Measurements from ENCODE around the gene L3MBTL4.
"Not testable (repeated sequence)": the region's sequence is repeated elsewhere in the genome, so short reads cannot be mapped to it uniquely, and the experiment has no call there.

Gene L3MBTL4

GRCh38 chr18:6411382-6411781 is 3.3 kb downstream of the L3MBTL4 start:
- H3K9ac ChIP-seq, result no peak overlapping the region
- no peak overlapping the region for H3K4me2 ChIP-seq
- no peak for TF ChIP-seq CTCF (conservative IDR thresholded peaks at IDR 0.05; ENCODE audit: low read depth, low read length)
- no peak overlapping the region for H2AFZ ChIP-seq (ENCODE audit: low read depth)
- no peak overlapping the region for H3K4me3 ChIP-seq (IDR thresholded peaks at IDR 0.05; ENCODE audit: insufficient read depth, low read depth, low read length)
- no peaks in the 10 kb centered on the region for H4K20me1 ChIP-seq (ENCODE audit: insufficient read depth)
- no peaks in the 10 kb centered on the region for H3K79me2 ChIP-seq (ENCODE audit: insufficient read depth, low read depth)
- H3K27me3 ChIP-seq (ENCODE audit: insufficient read depth, low read depth), result no peaks in the 10 kb centered on the region
- H3K4me1 ChIP-seq (ENCODE audit: low read depth, poor library complexity, severe bottlenecking), result peaks cover 8% of the 10 kb centered on the region
- no peak overlapping the region for H3K27ac ChIP-seq
- no peaks in the 10 kb centered on the region for H3K36me3 ChIP-seq (ENCODE audit: insufficient read depth)

- Histone ChIP-seq H3K4me3 (IDR thresholded peaks at IDR 0.05; ENCODE audit: insufficient read depth, low read depth, low read length) (no peak overlapping the region), H3K36me3 (ENCODE audit: insufficient read depth) (no peaks in the 10 kb centered on the region), H3K79me2 (ENCODE audit: insufficient read depth, low read depth) (no peaks in the 10 kb centered on the region), H3K4me1 (ENCODE audit: low read depth, poor library complexity, severe bottlenecking) (peaks cover 6% of the 10 kb centered on the region), H3K4me2 (no peak overlapping the region), H4K20me1 (ENCODE audit: insufficient read depth) (no peaks in the 10 kb centered on the region), H3K27ac (no peak overlapping the region), H3K27me3 (ENCODE audit: insufficient read depth, low read depth) (no peaks in the 10 kb centered on the region), H2AFZ (ENCODE audit: low read depth) (no peak overlapping the region), H3K9ac (no peak overlapping the region)
- TF ChIP-seq CTCF (conservative IDR thresholded peaks at IDR 0.05; ENCODE audit: low read depth, low read length), result no peak
Observed at GRCh38 chr18:6409933-6410332, 4.8 kb downstream of the L3MBTL4 start.

GRCh38 chr18:6408543-6408942 is 6.2 kb downstream of the L3MBTL4 start:
- H3K36me3 ChIP-seq (ENCODE audit: insufficient read depth); H3K4me1 ChIP-seq (ENCODE audit: low read depth, poor library complexity, severe bottlenecking); H2AFZ ChIP-seq (ENCODE audit: low read depth); H4K20me1 ChIP-seq (ENCODE audit: insufficient read depth); H3K4me2 ChIP-seq; H3K27me3 ChIP-seq (ENCODE audit: insufficient read depth, low read depth); H3K9ac ChIP-seq; H3K27ac ChIP-seq; H3K79me2 ChIP-seq (ENCODE audit: insufficient read depth, low read depth); H3K4me3 ChIP-seq (IDR thresholded peaks at IDR 0.05; ENCODE audit: insufficient read depth, low read depth, low read length): not testable (repeated sequence)

GRCh38 chr18:6406910-6407470 is 7.7 kb downstream of the L3MBTL4 start:
- no peak for TF ChIP-seq CTCF (conservative IDR thresholded peaks at IDR 0.05; ENCODE audit: low read depth, low read length)
- H3K4me3 ChIP-seq (IDR thresholded peaks at IDR 0.05; ENCODE audit: insufficient read depth, low read depth, low read length), result no peak overlapping the region
- no peak overlapping the region for H2AFZ ChIP-seq (ENCODE audit: low read depth)
- no peaks in the 10 kb centered on the region for H3K4me1 ChIP-seq (ENCODE audit: low read depth, poor library complexity, severe bottlenecking)
- no peak overlapping the region for H3K9ac ChIP-seq
- no peak overlapping the region for H3K27ac ChIP-seq
- no peaks in the 10 kb centered on the region for H3K27me3 ChIP-seq (ENCODE audit: insufficient read depth, low read depth)
- H3K36me3 ChIP-seq (ENCODE audit: insufficient read depth), result no peaks in the 10 kb centered on the region
- no peaks in the 10 kb centered on the region for H3K79me2 ChIP-seq (ENCODE audit: insufficient read depth, low read depth)
- H4K20me1 ChIP-seq (ENCODE audit: insufficient read depth), result no peaks in the 10 kb centered on the region
- H3K4me2 ChIP-seq, result no peak overlapping the region

- Histone ChIP-seq H3K27ac (no peak overlapping the region), H3K4me2 (no peak overlapping the region), H3K36me3 (ENCODE audit: insufficient read depth) (no peaks in the 10 kb centered on the region), H3K79me2 (ENCODE audit: insufficient read depth, low read depth) (no peaks in the 10 kb centered on the region), H3K4me3 (IDR thresholded peaks at IDR 0.05; ENCODE audit: insufficient read depth, low read depth, low read length) (no peak overlapping the region), H4K20me1 (ENCODE audit: insufficient read depth) (no peaks in the 10 kb centered on the region), H3K27me3 (ENCODE audit: insufficient read depth, low read depth) (no peaks in the 10 kb centered on the region), H3K4me1 (ENCODE audit: low read depth, poor library complexity, severe bottlenecking) (no peaks in the 10 kb centered on the region), H3K9ac (no peak overlapping the region), H2AFZ (ENCODE audit: low read depth) (no peak overlapping the region)
- no peak for TF ChIP-seq CTCF (conservative IDR thresholded peaks at IDR 0.05; ENCODE audit: low read depth, low read length)
Observed at GRCh38 chr18:6406075-6406909, 8.4 kb downstream of the L3MBTL4 start.
